ENCODE results near the gene GPR132. TPM values are rescaled to one million over a fixed set of nuclear protein-coding genes. Genes with fewer than 3 reads are reported as not detected.

The GPR132 gene
- total and polyA plus RNA-seq, 2 of the 13 experiments (the other 11 are each of a cell fraction or from before 2014, with no cell fraction given), result not detected

DNA sequence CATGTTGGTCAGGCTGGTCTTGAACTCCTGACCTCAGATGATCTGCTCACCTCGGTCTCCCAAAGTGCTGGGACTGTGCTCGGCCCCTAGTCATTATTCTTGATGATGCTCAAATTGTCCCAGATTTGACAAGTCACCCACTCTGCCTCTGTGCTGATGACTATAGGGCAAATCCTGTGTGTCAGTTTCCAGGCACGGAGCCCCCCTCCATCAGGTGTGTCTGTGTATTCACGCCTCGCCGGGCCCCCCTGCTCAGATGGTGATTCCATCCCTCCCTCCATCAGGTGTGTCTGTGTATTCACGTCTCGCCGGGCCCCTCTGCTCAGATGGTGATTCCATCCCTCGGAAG, 4.3 kb upstream of the GPR132 start:
- H3K79me2 ChIP-seq (ENCODE audit: insufficient read depth, low read length), result no peaks in the 10 kb centered on the region
- no peaks in the 10 kb centered on the region for H4K20me1 ChIP-seq (ENCODE audit: insufficient read depth, low read length)
- no peak overlapping the region for H2AFZ ChIP-seq (ENCODE audit: low read length)
- in situ Hi-C loops (cut with HindIII; ENCODE audit: extremely low pct_ligation_motif_present, low pct_unique_long_range_greater_than_20kb), result no loop called here
- H3K4me2 ChIP-seq (ENCODE audit: low read depth, low read length), result no peak overlapping the region
- H3K4me3 ChIP-seq (replicated peaks in 1 of 3; ENCODE audit: insufficient read depth in 1 of 3, low read depth in 2 of 3, low read length in 3 of 3), result no peak overlapping the region
- H3K27ac ChIP-seq (ENCODE audit: extremely low read length, insufficient read depth, low read length), result no peak overlapping the region
- no peaks in the 10 kb centered on the region for H3K9me3 ChIP-seq (ENCODE audit: low read length)
- no peak for DNase-seq (ENCODE audit: low spot score)
- intact Hi-C loops (cut with micrococcal nuclease; ENCODE audit: unreplicated experiment), result no loop called here
- TF ChIP-seq KDM5A (IDR thresholded peaks at IDR 0.05; ENCODE audit: borderline replicate concordance, low read length), result no peak
- no peak for TF ChIP-seq ZBTB1 (CRISPR knock-in tag; IDR thresholded peaks at IDR 0.05; ENCODE audit: borderline replicate concordance)
- TF ChIP-seq ZNF572 (CRISPR knock-in tag; IDR thresholded peaks at IDR 0.05), result no peak
- TF ChIP-seq, protein P1, sequence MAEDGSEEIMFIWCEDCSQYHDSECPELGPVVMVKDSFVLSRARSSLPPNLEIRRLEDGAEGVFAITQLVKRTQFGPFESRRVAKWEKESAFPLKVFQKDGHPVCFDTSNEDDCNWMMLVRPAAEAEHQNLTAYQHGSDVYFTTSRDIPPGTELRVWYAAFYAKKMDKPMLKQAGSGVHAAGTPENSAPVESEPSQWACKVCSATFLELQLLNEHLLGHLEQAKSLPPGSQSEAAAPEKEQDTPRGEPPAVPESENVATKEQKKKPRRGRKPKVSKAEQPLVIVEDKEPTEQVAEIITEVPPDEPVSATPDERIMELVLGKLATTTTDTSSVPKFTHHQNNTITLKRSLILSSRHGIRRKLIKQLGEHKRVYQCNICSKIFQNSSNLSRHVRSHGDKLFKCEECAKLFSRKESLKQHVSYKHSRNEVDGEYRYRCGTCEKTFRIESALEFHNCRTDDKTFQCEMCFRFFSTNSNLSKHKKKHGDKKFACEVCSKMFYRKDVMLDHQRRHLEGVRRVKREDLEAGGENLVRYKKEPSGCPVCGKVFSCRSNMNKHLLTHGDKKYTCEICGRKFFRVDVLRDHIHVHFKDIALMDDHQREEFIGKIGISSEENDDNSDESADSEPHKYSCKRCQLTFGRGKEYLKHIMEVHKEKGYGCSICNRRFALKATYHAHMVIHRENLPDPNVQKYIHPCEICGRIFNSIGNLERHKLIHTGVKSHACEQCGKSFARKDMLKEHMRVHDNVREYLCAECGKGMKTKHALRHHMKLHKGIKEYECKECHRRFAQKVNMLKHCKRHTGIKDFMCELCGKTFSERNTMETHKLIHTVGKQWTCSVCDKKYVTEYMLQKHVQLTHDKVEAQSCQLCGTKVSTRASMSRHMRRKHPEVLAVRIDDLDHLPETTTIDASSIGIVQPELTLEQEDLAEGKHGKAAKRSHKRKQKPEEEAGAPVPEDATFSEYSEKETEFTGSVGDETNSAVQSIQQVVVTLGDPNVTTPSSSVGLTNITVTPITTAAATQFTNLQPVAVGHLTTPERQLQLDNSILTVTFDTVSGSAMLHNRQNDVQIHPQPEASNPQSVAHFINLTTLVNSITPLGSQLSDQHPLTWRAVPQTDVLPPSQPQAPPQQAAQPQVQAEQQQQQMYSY (CRISPR knock-in tag; IDR thresholded peaks at IDR 0.05), result no peak
- no peak for TF ChIP-seq CHCHD3 (CRISPR knock-in tag; IDR thresholded peaks at IDR 0.05)
- TF ChIP-seq HDAC1 (CRISPR knock-in tag; IDR thresholded peaks at IDR 0.05), result no peak
- TF ChIP-seq MYNN (CRISPR knock-in tag; IDR thresholded peaks at IDR 0.05; ENCODE audit: low read depth), result no peak
- TF ChIP-seq, protein P2, sequence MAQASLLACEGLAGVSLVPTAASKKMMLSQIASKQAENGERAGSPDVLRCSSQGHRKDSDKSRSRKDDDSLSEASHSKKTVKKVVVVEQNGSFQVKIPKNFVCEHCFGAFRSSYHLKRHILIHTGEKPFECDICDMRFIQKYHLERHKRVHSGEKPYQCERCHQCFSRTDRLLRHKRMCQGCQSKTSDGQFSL (CRISPR knock-in tag; IDR thresholded peaks at IDR 0.05), result no peak
- TF ChIP-seq SIN3B (IDR thresholded peaks at IDR 0.05; ENCODE audit: low read length), result no peak
- TF ChIP-seq, protein P3, sequence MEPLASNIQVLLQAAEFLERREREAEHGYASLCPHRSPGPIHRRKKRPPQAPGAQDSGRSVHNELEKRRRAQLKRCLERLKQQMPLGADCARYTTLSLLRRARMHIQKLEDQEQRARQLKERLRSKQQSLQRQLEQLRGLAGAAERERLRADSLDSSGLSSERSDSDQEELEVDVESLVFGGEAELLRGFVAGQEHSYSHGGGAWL (CRISPR knock-in tag; IDR thresholded peaks at IDR 0.05), result no peak
- no peak for TF ChIP-seq ZNF350 (CRISPR knock-in tag; IDR thresholded peaks at IDR 0.05; ENCODE audit: borderline replicate concordance, low read depth)
- no peak for TF ChIP-seq DMAP1 (CRISPR knock-in tag; IDR thresholded peaks at IDR 0.05)
- no peak for TF ChIP-seq SP4 (CRISPR knock-in tag; IDR thresholded peaks at IDR 0.05)
- TF ChIP-seq KDM5B (CRISPR knock-in tag; IDR thresholded peaks at IDR 0.05; ENCODE audit: borderline replicate concordance), result no peak
- TF ChIP-seq ZNF225 (CRISPR knock-in tag; IDR thresholded peaks at IDR 0.05), result no peak
- TF ChIP-seq, protein P4, sequence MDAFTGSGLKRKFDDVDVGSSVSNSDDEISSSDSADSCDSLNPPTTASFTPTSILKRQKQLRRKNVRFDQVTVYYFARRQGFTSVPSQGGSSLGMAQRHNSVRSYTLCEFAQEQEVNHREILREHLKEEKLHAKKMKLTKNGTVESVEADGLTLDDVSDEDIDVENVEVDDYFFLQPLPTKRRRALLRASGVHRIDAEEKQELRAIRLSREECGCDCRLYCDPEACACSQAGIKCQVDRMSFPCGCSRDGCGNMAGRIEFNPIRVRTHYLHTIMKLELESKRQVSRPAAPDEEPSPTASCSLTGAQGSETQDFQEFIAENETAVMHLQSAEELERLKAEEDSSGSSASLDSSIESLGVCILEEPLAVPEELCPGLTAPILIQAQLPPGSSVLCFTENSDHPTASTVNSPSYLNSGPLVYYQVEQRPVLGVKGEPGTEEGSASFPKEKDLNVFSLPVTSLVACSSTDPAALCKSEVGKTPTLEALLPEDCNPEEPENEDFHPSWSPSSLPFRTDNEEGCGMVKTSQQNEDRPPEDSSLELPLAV (CRISPR knock-in tag; conservative IDR thresholded peaks at IDR 0.05; ENCODE audit: low read depth), result no peak
- TF ChIP-seq ZIK1 (CRISPR knock-in tag; IDR thresholded peaks at IDR 0.05; ENCODE audit: borderline replicate concordance, low read depth), result no peak
- TF ChIP-seq TCF12 (IDR thresholded peaks at IDR 0.05), result no peak
- no peak for TF ChIP-seq TCF12 (CRISPR knock-in tag; IDR thresholded peaks at IDR 0.05)
- peaks cover 9% of the 10 kb centered on the region for H3K4me1 ChIP-seq (ENCODE audit: insufficient read depth, low read length)
- 38% methylated on average over 10 of the region's 10 CpGs for WGBS (ENCODE audit: low lambda C conversion rate)
- ChIA-PET POLR2A (no interaction called here), CTCF (ENCODE audit: low intra/inter-chr PET ratio, low total read pairs) (no interaction called here)
- H3K9ac ChIP-seq (ENCODE audit: insufficient read depth, low read depth, low read length), result no peak overlapping the region
- no peak for ATAC-seq
- BruUV-seq (replicated peaks), result no TSS peak
- no peaks in the 10 kb centered on the region for H3K36me3 ChIP-seq (replicated peaks in 1 of 2; ENCODE audit: control insufficient read depth in 1 of 2, insufficient read depth in 2 of 2, low read length in 2 of 2)
- no peak for FAIRE-seq
- peaks cover 12 to 65% of the 10 kb centered on the region in 2 experiments; a peak in 4 of 5 replicates for H3K27me3 ChIP-seq (ENCODE audit: control insufficient read depth in 1 of 2, insufficient read depth in 2 of 2, low read length in 2 of 2)

Measured in HepG2 (cell line).